Measurements from ENCODE around the gene NEK8. TPM values are rescaled to one million over a fixed set of nuclear protein-coding genes. Genes with fewer than 3 reads are reported as not detected.
"Not testable (repeated sequence)": the region's sequence is repeated elsewhere in the genome, so short reads cannot be mapped to it uniquely, and the experiment has no call there.

Gene NEK8
- total RNA-seq, 2 donors from 2014 or later, result 2.9 to 18.5 TPM

DNA sequence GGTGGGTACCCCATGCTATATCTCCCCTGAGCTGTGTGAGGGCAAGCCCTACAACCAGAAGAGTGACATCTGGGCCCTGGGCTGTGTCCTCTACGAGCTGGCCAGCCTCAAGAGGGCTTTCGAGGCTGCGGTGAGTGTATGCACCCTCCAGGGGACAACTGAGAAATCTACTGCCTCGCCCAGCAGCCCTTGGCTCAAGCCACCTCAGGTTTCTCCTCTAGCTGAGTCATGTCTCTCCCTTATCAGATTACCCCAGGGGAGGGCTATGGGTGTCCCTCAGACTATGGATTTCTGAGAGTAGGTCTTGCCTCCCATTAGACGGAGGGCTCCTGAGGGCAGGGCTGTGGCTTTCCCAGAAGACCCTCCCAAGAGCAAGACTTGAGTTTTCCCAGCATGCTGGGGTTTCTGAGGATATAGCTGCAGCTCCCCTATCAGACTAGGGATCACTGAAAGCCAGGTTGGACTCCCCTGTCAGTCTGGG is 6.7 kb downstream of the NEK8 start:
- Histone ChIP-seq H3K9me3 (no peaks in the 10 kb centered on the region), H3K27ac (no peak overlapping the region), H3K27me3 (no peaks in the 10 kb centered on the region), H3K4me3 (no peak overlapping the region), H3K36me3 (replicated peaks in 1 of 2; ENCODE audit: insufficient read depth in 1 of 2, low read depth in 2 of 2) (no peaks in the 10 kb centered on the region), H3K4me1 (no peaks in the 10 kb centered on the region)
- ATAC-seq (no peak), DNase-seq (no peak)
- WGBS, 2 donors, result 57 to 82% methylated on average over 1 to 5 of the region's 5 CpGs
- intact Hi-C loops (cut with DNase I), result no loop called here
- TF ChIP-seq CTCF (IDR thresholded peaks at IDR 0.05), result no peak
- TF ChIP-seq POLR2A (IDR thresholded peaks at IDR 0.05), result no peak

DNA sequence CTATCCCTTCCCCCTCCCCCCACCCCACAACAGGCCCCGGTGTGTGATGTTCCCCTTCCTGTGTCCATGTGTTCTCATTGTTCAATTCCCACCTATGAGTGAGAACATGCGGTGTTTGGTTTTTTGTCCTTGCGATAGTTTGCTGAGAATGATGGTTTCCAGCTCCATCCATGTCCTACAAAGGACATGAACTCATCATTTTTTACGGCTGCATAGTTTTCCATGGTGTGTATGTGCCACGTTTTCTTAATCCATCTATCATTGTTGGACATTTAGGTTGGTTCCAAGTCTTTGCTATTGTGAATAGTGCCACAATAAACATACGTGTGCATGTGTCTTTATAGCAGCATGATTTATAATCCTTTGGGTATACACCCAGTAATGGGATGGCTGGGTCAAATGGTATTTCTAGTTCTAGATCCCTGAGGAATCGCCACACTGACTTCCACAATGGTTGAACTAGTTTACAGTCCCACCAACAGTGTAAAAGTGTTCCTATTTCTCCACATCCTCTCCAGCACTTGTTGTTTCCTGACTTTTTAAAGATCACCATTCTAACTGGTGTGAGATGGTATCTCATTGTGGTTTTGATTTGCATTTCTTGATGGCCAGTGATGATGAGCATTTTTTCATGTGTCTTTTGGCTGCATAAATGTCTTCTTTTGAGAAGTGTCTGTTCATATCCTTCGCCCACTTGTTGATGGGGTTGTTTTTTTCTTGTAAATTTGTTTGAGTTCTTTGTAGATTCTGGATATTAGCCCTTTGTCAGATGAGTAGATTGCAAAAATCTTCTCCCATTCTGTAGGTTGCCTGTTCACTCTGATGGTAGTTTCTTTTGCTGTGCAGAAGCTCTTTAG is 7.6 kb downstream of the NEK8 start:
- H3K4me1 ChIP-seq; H3K9me3 ChIP-seq; H3K27me3 ChIP-seq; H3K27ac ChIP-seq; DNase-seq; H3K36me3 ChIP-seq (replicated peaks in 1 of 2; ENCODE audit: insufficient read depth in 1 of 2, low read depth in 2 of 2); ATAC-seq; intact Hi-C loops (cut with DNase I); H3K4me3 ChIP-seq: not testable (repeated sequence)
- 94 to 95% methylated on average over 6 to 7 of the region's 8 CpGs for WGBS, 2 donors

DNA sequence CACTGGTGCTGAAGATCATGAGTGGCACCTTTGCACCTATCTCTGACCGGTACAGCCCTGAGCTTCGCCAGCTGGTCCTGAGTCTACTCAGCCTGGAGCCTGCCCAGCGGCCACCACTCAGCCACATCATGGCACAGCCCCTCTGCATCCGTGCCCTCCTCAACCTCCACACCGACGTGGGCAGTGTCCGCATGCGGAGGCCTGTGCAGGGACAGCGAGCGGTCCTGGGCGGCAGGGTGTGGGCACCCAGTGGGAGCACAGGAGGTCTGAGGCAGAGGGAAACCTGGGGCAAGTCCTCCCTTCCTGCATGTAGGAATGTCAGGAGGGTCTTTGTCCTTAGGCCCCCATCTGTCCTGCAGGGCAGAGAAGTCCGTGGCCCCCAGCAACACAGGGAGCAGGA is 8.7 kb downstream of the NEK8 start:
- DNase-seq, result no peak
- ATAC-seq, result no peak
- no peak overlapping the region for H3K27ac ChIP-seq
- TF ChIP-seq POLR2A (IDR thresholded peaks at IDR 0.05), result no peak
- no peak for TF ChIP-seq CTCF (IDR thresholded peaks at IDR 0.05)
- intact Hi-C loops (cut with DNase I), result no loop called here
- H3K4me1 ChIP-seq, result no peaks in the 10 kb centered on the region
- WGBS, 2 donors, result 92% methylated on average over 12 of the region's 12 CpGs; no CpG with 5 or more reads in 1 of the 2 donors
- H3K27me3 ChIP-seq, result no peaks in the 10 kb centered on the region
- no peaks in the 10 kb centered on the region for H3K9me3 ChIP-seq
- no peaks in the 10 kb centered on the region for H3K36me3 ChIP-seq (replicated peaks in 1 of 2; ENCODE audit: insufficient read depth in 1 of 2, low read depth in 2 of 2)
- H3K4me3 ChIP-seq, result no peak overlapping the region

DNA sequence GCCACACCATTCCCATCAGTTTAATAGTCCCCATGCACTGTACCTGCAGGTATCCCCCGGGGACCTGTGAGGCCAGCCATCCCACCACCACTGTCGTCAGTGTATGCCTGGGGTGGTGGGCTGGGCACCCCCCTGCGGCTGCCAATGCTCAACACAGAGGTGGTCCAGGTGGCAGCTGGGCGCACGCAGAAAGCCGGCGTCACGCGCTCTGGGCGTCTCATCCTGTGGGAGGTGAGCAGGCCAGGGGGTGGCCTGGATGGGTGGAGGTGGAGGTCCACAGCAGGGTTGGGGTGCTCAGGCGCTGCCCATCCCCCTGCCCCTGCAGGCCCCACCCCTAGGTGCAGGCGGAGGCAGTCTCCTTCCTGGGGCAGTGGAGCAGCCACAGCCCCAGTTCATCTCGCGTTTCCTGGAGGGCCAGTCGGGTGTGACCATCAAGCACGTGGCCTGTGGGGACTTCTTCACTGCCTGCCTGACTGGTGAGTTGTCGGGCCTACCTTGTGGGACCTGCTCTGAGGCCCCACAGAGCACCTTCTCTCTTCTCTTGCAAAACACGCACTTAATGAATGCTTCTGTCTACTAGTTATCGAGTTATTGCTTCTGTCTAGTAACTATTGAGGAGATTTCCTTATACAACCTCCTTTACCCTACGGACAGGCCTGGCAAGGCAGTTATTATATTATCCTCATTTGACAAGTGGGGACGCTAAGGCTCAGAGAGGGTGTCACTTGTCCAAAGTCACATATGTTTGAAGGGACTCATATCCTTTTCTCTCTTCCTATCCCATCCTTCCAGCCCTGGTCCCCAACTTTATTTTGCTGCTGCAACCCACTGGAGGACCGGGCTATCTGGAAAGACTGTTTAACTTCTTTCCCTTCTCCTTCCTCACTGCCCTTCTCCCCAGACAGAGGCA is 9.4 kb downstream of the NEK8 start:
- 84 to 94% methylated on average over 7 to 17 of the region's 22 CpGs for WGBS, 2 donors
- ATAC-seq (no peak), DNase-seq (no peak)
- H3K4me3 ChIP-seq, result no peak overlapping the region
- H3K36me3 ChIP-seq (replicated peaks in 1 of 2; ENCODE audit: insufficient read depth in 1 of 2, low read depth in 2 of 2), result no peaks in the 10 kb centered on the region
- peaks cover 6% of the 10 kb centered on the region for H3K4me1 ChIP-seq
- H3K27me3 ChIP-seq, result no peaks in the 10 kb centered on the region
- intact Hi-C loops (cut with DNase I), result no loop called here
- TF ChIP-seq CTCF (IDR thresholded peaks at IDR 0.05) (no peak), POLR2A (IDR thresholded peaks at IDR 0.05) (no peak)
- H3K9me3 ChIP-seq, result no peaks in the 10 kb centered on the region
- no peak overlapping the region for H3K27ac ChIP-seq

All from body of pancreas (tissue), 4 donors.